RWPE1 (cell line): ENCODE results near the gene RFESD.
"Not testable (repeated sequence)": the region's sequence is repeated elsewhere in the genome, so short reads cannot be mapped to it uniquely, and the experiment has no call there.

Source experiments
- CTCF ChIA-PET: fragments of 350-600 bp; sonication (Branson Sonifier 250); formaldehyde crosslinking; extraction: SDS; loops from one replicate; lab custom pipeline; 2021; lab: Yijun Ruan, JAX
- POLR2A ChIA-PET: fragments of 400-600 bp; formaldehyde crosslinking; extraction: SDS; loops from one replicate; lab custom pipeline; 2020; ENCODE audit warnings: antibody characterized with exemption; ENCODE audit not compliant: low non-redundant PET; lab: Yijun Ruan, JAX
- DNase-seq: peaks from one replicate; pipeline ENCODE4 v3.0.0; 2012; ENCODE audit warnings: low spot score
- H3K27ac ChIP-seq: fragments of 450-650 bp; 2 replicates; pipeline ENCODE4 v1.5.1; 2017
- CTCF ChIP-seq: fragments of 450-650 bp; conservative IDR thresholded peaks from 2 replicates; pipeline ENCODE4 v1.5.1; 2017; ENCODE audit warnings: low read depth, mild to moderate bottlenecking

RFESD gene

GRCh38 chr5:95704150-95704549 is 57.6 kb downstream of the RFESD start:
- no peak overlapping the region for H3K27ac ChIP-seq
- ChIA-PET POLR2A (no interaction called here), CTCF (interaction anchor here (0.7 kb wide), 1 partner anchor 35 kb away, joined by 7 read pairs; no protein-coding TSS in a partner anchor)
- no peak for TF ChIP-seq CTCF
- no peak for DNase-seq

GRCh38 chr5:95706196-95706595 is 59.6 kb downstream of the RFESD start:
- POLR2A ChIA-PET, H3K27ac ChIP-seq, DNase-seq, CTCF ChIA-PET: not testable (repeated sequence)

- no peak for TF ChIP-seq CTCF
- DNase-seq: no peak
- no peak overlapping the region for H3K27ac ChIP-seq
- ChIA-PET POLR2A (no interaction called here), CTCF (no interaction called here)
Measured at GRCh38 chr5:95707055-95707454, 60.5 kb downstream of the RFESD start.
